HEK293T (cell line): Measurements from ENCODE around the gene PRG2.

Experiments
- BHLHE40 ChIP-seq: fragments of 450-650 bp; IDR thresholded peaks from 2 replicates; pipeline ENCODE4 v1.6.1; 2016; ENCODE audit warnings: mild to moderate bottlenecking, moderate library complexity, borderline replicate concordance
- CTBP1 ChIP-seq: fragments of 450-650 bp; IDR thresholded peaks from 2 replicates; pipeline ENCODE4 v1.6.1; 2016; ENCODE audit warnings: borderline replicate concordance
- ELF4 ChIP-seq: fragments of 450-650 bp; IDR thresholded peaks from 2 replicates; pipeline ENCODE4 v1.6.1; 2017; ENCODE audit warnings: antibody characterized with exemption
- FOXA1 ChIP-seq: fragments of 450-650 bp; IDR thresholded peaks from 2 replicates; pipeline ENCODE4 v1.6.1; 2016; ENCODE audit warnings: mild to moderate bottlenecking
- FOXK2 ChIP-seq: fragments of 450-650 bp; IDR thresholded peaks from 2 replicates; pipeline ENCODE4 v1.6.1; 2016; ENCODE audit warnings: mild to moderate bottlenecking
- FOXM1 ChIP-seq: fragments of 450-650 bp; IDR thresholded peaks from 2 replicates; pipeline ENCODE4 v1.6.1; 2017; ENCODE audit warnings: mild to moderate bottlenecking, borderline replicate concordance
- HDGF ChIP-seq: fragments of 450-650 bp; IDR thresholded peaks from 2 replicates; pipeline ENCODE4 v1.6.1; 2017; ENCODE audit warnings: antibody characterized with exemption, borderline replicate concordance
- LEF1 ChIP-seq: fragments of 450-650 bp; IDR thresholded peaks from 2 replicates; pipeline ENCODE4 v1.6.1; 2017; ENCODE audit warnings: mild to moderate bottlenecking, borderline replicate concordance
- SP1 ChIP-seq: fragments of 450-650 bp; IDR thresholded peaks from 2 replicates; pipeline ENCODE4 v1.6.1; 2017
- SUZ12 ChIP-seq: fragments of 450-650 bp; IDR thresholded peaks from 2 replicates; pipeline ENCODE4 v1.6.1; 2016; ENCODE audit warnings: mild to moderate bottlenecking
- TARDBP ChIP-seq: fragments of 450-650 bp; IDR thresholded peaks from 2 replicates; pipeline ENCODE4 v1.6.1; 2016

DNA sequence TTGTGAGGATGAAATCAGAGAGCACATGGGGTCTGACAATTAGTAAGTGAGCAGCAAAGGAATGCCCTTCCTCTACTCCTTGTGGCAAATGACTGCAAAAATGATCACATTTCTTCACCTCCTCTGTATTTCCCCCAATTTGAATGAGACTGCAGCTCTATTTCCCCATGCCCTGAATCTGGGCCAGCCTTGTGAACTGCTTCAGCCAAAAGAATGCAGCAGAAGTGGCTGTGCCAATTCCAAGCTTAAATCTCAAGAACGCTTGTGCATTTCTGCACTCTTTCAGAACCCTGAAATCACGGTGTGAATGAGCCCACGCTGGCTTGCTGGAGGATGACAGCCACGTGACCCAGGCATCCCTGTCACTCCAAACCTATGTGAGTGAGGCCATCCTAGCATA lies 26.6 kb upstream of the PRG2 start:
- TF ChIP-seq TARDBP (no peak), FOXA1 (no peak), LEF1 (no peak), SP1 (no peak), FOXM1 (no peak), ELF4 (no peak), CTBP1 (no peak), SUZ12 (no peak), HDGF (no peak), BHLHE40 (no peak), FOXK2 (no peak)
